GM23338 (cell line): ENCODE measurements around the gene LMNTD2. TPM values are rescaled to one million over a fixed set of nuclear protein-coding genes. Genes with fewer than 3 reads are reported as not detected.

Experiments
- ATAC-seq: fragments of 200-7000 bp; cut with Tn5 transposase; 3 replicates; pipeline ENCODE4 v1.9.1; 2020
- DNase-seq: peaks from one replicate; pipeline ENCODE4 v3.0.0-alpha.2; 2015; ENCODE audit warnings: low spot score
- H2AFZ ChIP-seq: fragments of 200-600 bp; sonication (generic); 2 replicates; pipeline ENCODE4 v1.8.0; 2016; ENCODE audit warnings: antibody characterized with exemption, mild to moderate bottlenecking, moderate library complexity
- H3F3A ChIP-seq: fragments of 200-600 bp; sonication (generic); replicated peaks from 2 replicates; pipeline ENCODE4 v1.8.0; 2017; ENCODE audit warnings: antibody characterized with exemption, mixed run types, low read depth
- H3K27ac ChIP-seq: fragments of 200-600 bp; sonication (generic); 2 replicates; pipeline ENCODE4 v1.6.1; 2016; ENCODE audit warnings: low read depth
- H3K27me3 ChIP-seq: fragments of 200-600 bp; sonication (generic); 2 replicates; pipeline ENCODE4 v1.8.0; 2016; ENCODE audit warnings: mild to moderate bottlenecking, mixed run types, moderate library complexity; ENCODE audit not compliant: insufficient read depth
- H3K36me3 ChIP-seq: fragments of 200-600 bp; sonication (generic); 2 replicates; pipeline ENCODE4 v1.8.0; 2016; ENCODE audit warnings: mild to moderate bottlenecking; ENCODE audit not compliant: insufficient read depth
- H3K4me1 ChIP-seq: fragments of 200-600 bp; sonication (generic); 2 replicates; pipeline ENCODE4 v1.8.0; 2016; ENCODE audit warnings: mild to moderate bottlenecking, moderate library complexity; ENCODE audit not compliant: insufficient read depth
- H3K4me2 ChIP-seq: fragments of 200-600 bp; sonication (generic); 2 replicates; pipeline ENCODE4 v1.7.1; 2017; ENCODE audit warnings: mixed run types
- H3K4me3 ChIP-seq: fragments of 200-600 bp; sonication (generic); 2 replicates; pipeline ENCODE4 v1.6.1; 2016; ENCODE audit warnings: mixed run types
- H3K79me2 ChIP-seq: fragments of 200-600 bp; sonication (generic); replicated peaks from 2 replicates; pipeline ENCODE4 v1.8.0; 2017; ENCODE audit warnings: mild to moderate bottlenecking; ENCODE audit not compliant: insufficient read depth
- H3K9me2 ChIP-seq: fragments of 200-600 bp; sonication (generic); 2 replicates; pipeline ENCODE4 v1.8.0; 2017; ENCODE audit not compliant: insufficient read depth
- H4K20me1 ChIP-seq: fragments of 200-600 bp; sonication (generic); replicated peaks from 2 replicates; pipeline ENCODE4 v1.8.0; 2017; ENCODE audit warnings: mild to moderate bottlenecking; ENCODE audit not compliant: insufficient read depth
- H3K27ac Mint-ChIP-seq: 2 replicates; pipeline ENCODE4 v1.8.0; 2020; ENCODE audit warnings: inconsistent platforms, mild to moderate bottlenecking, moderate library complexity, mixed read lengths
- H3K27me3 Mint-ChIP-seq: 3 replicates; pipeline ENCODE4 v1.8.0; 2022; ENCODE audit warnings: low read depth, mild to moderate bottlenecking, moderate library complexity, mixed read lengths, inconsistent platforms; ENCODE audit not compliant: insufficient read depth, poor library complexity
- H3K36me3 Mint-ChIP-seq: 3 replicates; pipeline ENCODE4 v1.8.0; 2021; ENCODE audit warnings: low read depth, mild to moderate bottlenecking, inconsistent platforms, moderate library complexity, mixed read lengths
- H3K4me1 Mint-ChIP-seq: 3 replicates; pipeline ENCODE4 v1.8.0; 2020; ENCODE audit warnings: mild to moderate bottlenecking, inconsistent platforms, mixed read lengths
- H3K4me3 Mint-ChIP-seq: 3 replicates; pipeline ENCODE4 v1.8.0; 2021; ENCODE audit warnings: moderate library complexity, mild to moderate bottlenecking, inconsistent platforms, mixed read lengths
- H3K9me3 Mint-ChIP-seq: 3 replicates; pipeline ENCODE4 v1.8.0; 2020; ENCODE audit warnings: moderate library complexity, mild to moderate bottlenecking, inconsistent platforms, mixed read lengths
- CREB1 ChIP-seq: fragments of 250-450 bp; sonication (Bioruptor Pico); IDR thresholded peaks from 2 replicates; pipeline ENCODE4 v1.5.0; 2020; ENCODE audit warnings: low read depth, mild to moderate bottlenecking, moderate library complexity
- CTCF ChIP-seq, 2 experiments: fragments of 200-600 bp in 1 of 2; sonication (generic) in 1 of 2; conservative IDR thresholded peaks; 2 replicates each; pipeline versions ENCODE4 v1.5.1 to v1.6.1; 2016 to 2017; ENCODE audit warnings: antibody characterized with exemption in 2 of 2, low read depth in 2 of 2, mild to moderate bottlenecking in 2 of 2, moderate library complexity in 1 of 2
- ETS1 ChIP-seq: IDR thresholded peaks from 2 replicates; pipeline ENCODE4 v1.6.1; 2016; ENCODE audit warnings: antibody characterized with exemption
- EZH2 ChIP-seq: fragments of 200-600 bp; sonication (generic); IDR thresholded peaks from one replicate; pipeline ENCODE4 v1.8.0; 2017; ENCODE audit warnings: antibody characterized with exemption, mild to moderate bottlenecking, low read depth; ENCODE audit not compliant: unreplicated experiment
- ZNF331 ChIP-seq: fragments of 250-450 bp; sonication (Bioruptor Pico); IDR thresholded peaks from 2 replicates; pipeline ENCODE4 v1.5.0; 2020; ENCODE audit warnings: low read depth, mild to moderate bottlenecking, moderate library complexity
- polyA plus RNA-seq: library from polyadenylated mRNA; unstranded; fragments of >200 nt; fragmentation: Nextera tagmentation; extraction: Ambion mirVana; gene quantifications from 2 replicates; pipeline ENCODE4 v1.2.1, GENCODE V29; 2016
- total RNA-seq: library from RNA; depleted of rRNA; stranded (reverse); fragments of >200 nt; shearing (Covaris generic); gene quantifications from 2 replicates; pipeline ENCODE4 v1.2.3, GENCODE V29; 2014
- TF ChIP-seq, protein P1 (sequence below): IDR thresholded peaks from one replicate; pipeline ENCODE4 v1.6.1; 2018; ENCODE audit warnings: antibody characterized with exemption; ENCODE audit not compliant: unreplicated experiment
- TF ChIP-seq, protein P2 (sequence below): fragments of 250-450 bp; sonication (Bioruptor Pico); IDR thresholded peaks from 2 replicates; pipeline ENCODE4 v1.5.0; 2020; ENCODE audit warnings: mild to moderate bottlenecking, moderate library complexity

The LMNTD2 gene
- total and polyA plus RNA-seq, 2 experiments from 2014 or later, result 1.3 to 2.1 TPM

DNA sequence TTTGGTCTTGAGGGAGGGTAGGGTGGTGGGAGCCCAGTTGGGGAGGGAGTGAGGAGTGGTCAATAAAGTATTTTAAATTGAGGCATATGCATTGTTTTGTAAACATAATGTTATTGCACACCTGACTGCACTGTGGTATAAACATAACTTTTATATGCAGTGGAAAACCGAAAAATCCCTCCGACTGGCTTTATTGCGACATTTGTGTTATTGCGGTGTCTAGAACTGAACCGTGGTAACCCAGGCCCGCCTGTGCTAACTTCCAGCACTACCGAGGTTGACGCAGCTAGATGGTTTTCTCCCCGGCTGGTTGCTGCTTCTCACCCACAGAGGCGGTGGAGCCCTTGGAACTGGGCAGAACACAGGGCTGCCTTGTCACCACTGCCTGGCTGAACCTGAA is 45.9 kb downstream of the LMNTD2 start:
- Histone ChIP-seq H3K27ac (no peak overlapping the region), H3K9me2 (no peaks in the 10 kb centered on the region), H3K4me2 (no peak overlapping the region), H3K4me3 (no peak overlapping the region), H2AFZ (no peak overlapping the region), H3K4me1 (no peaks in the 10 kb centered on the region), H3K27me3 (no peaks in the 10 kb centered on the region), H4K20me1 (no peaks in the 10 kb centered on the region), H3K36me3 (no peaks in the 10 kb centered on the region), H3F3A (peaks cover 8% of the 10 kb centered on the region; the same call in 1 of the 2 replicates), H3K79me2 (no peaks in the 10 kb centered on the region)
- H3K27me3 Mint-ChIP-seq, result peaks cover 10% of the 10 kb centered on the region
- H3K9me3 Mint-ChIP-seq, result peaks cover 29% of the 10 kb centered on the region
- H3K36me3 Mint-ChIP-seq, result peaks cover 48% of the 10 kb centered on the region
- TF ChIP-seq EZH2 (no peak), ZNF331 (CRISPR knock-in tag) (no peak), CREB1 (CRISPR knock-in tag) (no peak), ETS1 (no peak), CTCF (conservative IDR thresholded peaks at IDR 0.05; ENCODE audit: low read depth in 2 of 2) (no peak)
- TF ChIP-seq, protein P1, sequence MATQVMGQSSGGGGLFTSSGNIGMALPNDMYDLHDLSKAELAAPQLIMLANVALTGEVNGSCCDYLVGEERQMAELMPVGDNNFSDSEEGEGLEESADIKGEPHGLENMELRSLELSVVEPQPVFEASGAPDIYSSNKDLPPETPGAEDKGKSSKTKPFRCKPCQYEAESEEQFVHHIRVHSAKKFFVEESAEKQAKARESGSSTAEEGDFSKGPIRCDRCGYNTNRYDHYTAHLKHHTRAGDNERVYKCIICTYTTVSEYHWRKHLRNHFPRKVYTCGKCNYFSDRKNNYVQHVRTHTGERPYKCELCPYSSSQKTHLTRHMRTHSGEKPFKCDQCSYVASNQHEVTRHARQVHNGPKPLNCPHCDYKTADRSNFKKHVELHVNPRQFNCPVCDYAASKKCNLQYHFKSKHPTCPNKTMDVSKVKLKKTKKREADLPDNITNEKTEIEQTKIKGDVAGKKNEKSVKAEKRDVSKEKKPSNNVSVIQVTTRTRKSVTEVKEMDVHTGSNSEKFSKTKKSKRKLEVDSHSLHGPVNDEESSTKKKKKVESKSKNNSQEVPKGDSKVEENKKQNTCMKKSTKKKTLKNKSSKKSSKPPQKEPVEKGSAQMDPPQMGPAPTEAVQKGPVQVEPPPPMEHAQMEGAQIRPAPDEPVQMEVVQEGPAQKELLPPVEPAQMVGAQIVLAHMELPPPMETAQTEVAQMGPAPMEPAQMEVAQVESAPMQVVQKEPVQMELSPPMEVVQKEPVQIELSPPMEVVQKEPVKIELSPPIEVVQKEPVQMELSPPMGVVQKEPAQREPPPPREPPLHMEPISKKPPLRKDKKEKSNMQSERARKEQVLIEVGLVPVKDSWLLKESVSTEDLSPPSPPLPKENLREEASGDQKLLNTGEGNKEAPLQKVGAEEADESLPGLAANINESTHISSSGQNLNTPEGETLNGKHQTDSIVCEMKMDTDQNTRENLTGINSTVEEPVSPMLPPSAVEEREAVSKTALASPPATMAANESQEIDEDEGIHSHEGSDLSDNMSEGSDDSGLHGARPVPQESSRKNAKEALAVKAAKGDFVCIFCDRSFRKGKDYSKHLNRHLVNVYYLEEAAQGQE, result no peak
- no peak overlapping the region for H3K4me3 Mint-ChIP-seq
- ATAC-seq (no peak), DNase-seq (no peak)
- H3K27ac Mint-ChIP-seq, result no peak overlapping the region
- H3K4me1 Mint-ChIP-seq, result no peaks in the 10 kb centered on the region

GRCh38 chr11:512761-513595 is 47.6 kb downstream of the LMNTD2 start:
- Histone ChIP-seq H4K20me1 (no peaks in the 10 kb centered on the region; the same call in 1 of the 2 replicates), H3K27ac (no peak overlapping the region), H3K27me3 (no peaks in the 10 kb centered on the region), H3F3A (peaks cover 8% of the 10 kb centered on the region; the same call in 1 of the 2 replicates), H3K4me3 (no peak overlapping the region), H3K4me1 (no peaks in the 10 kb centered on the region), H3K36me3 (no peaks in the 10 kb centered on the region), H3K9me2 (no peaks in the 10 kb centered on the region), H3K4me2 (no peak overlapping the region), H2AFZ (no peak overlapping the region), H3K79me2 (no peaks in the 10 kb centered on the region)
- peaks cover 46% of the 10 kb centered on the region for H3K36me3 Mint-ChIP-seq
- H3K27me3 Mint-ChIP-seq, result peaks cover 8% of the 10 kb centered on the region
- H3K9me3 Mint-ChIP-seq, result peaks cover 20% of the 10 kb centered on the region
- ATAC-seq, result no peak
- no peak for DNase-seq
- H3K4me1 Mint-ChIP-seq, result no peaks in the 10 kb centered on the region
- no peak overlapping the region for H3K4me3 Mint-ChIP-seq
- no peak overlapping the region for H3K27ac Mint-ChIP-seq
- TF ChIP-seq, protein P2, sequence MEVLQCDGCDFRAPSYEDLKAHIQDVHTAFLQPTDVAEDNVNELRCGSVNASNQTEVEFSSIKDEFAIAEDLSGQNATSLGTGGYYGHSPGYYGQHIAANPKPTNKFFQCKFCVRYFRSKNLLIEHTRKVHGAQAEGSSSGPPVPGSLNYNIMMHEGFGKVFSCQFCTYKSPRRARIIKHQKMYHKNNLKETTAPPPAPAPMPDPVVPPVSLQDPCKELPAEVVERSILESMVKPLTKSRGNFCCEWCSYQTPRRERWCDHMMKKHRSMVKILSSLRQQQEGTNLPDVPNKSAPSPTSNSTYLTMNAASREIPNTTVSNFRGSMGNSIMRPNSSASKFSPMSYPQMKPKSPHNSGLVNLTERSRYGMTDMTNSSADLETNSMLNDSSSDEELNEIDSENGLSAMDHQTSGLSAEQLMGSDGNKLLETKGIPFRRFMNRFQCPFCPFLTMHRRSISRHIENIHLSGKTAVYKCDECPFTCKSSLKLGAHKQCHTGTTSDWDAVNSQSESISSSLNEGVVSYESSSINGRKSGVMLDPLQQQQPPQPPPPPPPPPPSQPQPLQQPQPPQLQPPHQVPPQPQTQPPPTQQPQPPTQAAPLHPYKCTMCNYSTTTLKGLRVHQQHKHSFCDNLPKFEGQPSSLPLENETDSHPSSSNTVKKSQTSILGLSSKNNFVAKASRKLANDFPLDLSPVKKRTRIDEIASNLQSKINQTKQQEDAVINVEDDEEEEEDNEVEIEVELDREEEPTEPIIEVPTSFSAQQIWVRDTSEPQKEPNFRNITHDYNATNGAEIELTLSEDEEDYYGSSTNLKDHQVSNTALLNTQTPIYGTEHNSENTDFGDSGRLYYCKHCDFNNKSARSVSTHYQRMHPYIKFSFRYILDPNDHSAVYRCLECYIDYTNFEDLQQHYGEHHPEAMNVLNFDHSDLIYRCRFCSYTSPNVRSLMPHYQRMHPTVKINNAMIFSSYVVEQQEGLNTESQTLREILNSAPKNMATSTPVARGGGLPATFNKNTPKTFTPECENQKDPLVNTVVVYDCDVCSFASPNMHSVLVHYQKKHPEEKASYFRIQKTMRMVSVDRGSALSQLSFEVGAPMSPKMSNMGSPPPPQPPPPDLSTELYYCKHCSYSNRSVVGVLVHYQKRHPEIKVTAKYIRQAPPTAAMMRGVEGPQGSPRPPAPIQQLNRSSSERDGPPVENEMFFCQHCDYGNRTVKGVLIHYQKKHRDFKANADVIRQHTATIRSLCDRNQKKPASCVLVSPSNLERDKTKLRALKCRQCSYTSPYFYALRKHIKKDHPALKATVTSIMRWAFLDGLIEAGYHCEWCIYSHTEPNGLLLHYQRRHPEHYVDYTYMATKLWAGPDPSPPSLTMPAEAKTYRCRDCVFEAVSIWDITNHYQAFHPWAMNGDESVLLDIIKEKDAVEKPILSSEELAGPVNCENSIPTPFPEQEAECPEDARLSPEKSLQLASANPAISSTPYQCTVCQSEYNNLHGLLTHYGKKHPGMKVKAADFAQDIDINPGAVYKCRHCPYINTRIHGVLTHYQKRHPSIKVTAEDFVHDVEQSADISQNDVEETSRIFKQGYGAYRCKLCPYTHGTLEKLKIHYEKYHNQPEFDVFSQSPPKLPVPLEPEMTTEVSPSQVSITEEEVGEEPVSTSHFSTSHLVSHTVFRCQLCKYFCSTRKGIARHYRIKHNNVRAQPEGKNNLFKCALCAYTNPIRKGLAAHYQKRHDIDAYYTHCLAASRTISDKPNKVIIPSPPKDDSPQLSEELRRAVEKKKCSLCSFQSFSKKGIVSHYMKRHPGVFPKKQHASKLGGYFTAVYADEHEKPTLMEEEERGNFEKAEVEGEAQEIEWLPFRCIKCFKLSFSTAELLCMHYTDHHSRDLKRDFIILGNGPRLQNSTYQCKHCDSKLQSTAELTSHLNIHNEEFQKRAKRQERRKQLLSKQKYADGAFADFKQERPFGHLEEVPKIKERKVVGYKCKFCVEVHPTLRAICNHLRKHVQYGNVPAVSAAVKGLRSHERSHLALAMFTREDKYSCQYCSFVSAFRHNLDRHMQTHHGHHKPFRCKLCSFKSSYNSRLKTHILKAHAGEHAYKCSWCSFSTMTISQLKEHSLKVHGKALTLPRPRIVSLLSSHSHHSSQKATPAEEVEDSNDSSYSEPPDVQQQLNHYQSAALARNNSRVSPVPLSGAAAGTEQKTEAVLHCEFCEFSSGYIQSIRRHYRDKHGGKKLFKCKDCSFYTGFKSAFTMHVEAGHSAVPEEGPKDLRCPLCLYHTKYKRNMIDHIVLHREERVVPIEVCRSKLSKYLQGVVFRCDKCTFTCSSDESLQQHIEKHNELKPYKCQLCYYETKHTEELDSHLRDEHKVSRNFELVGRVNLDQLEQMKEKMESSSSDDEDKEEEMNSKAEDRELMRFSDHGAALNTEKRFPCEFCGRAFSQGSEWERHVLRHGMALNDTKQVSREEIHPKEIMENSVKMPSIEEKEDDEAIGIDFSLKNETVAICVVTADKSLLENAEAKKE (CRISPR knock-in tag), result no peak
